Body of pancreas (tissue), 4 donors: ENCODE results near the gene COBL. TPM values are rescaled to one million over a fixed set of nuclear protein-coding genes. Genes with fewer than 3 reads are reported as not detected.

ENCODE experiments used
- ATAC-seq: fragments of 150-250 bp; one replicate; pipeline ENCODE4 v1.9.1; 2016
- DNase-seq, 4 donors: peaks; one replicate each; pipeline ENCODE4 v3.0.0-alpha.2; 2019
- H3K27ac ChIP-seq, 4 donors: fragments of 200-600 bp; sonication (generic); 1 replicate in 3 of 4; 2 replicates in 1 of 4; pipeline versions ENCODE4 v1.5.1 to v1.6.1; 2016 to 2019; ENCODE audit warnings: mild to moderate bottlenecking in 1 of 4, mixed read lengths in 1 of 4, moderate library complexity in 1 of 4
- H3K27me3 ChIP-seq, 2 donors: fragments of 200-600 bp; sonication (generic); one replicate each; pipeline ENCODE4 v1.6.0; 2016; ENCODE audit warnings: mild to moderate bottlenecking in 1 of 2
- H3K36me3 ChIP-seq, 2 donors: fragments of 200-600 bp; sonication (generic); replicated peaks in 1 of 2; 2 replicates each; pipeline ENCODE4 v1.5.1; 2016; ENCODE audit warnings: low read depth in 2 of 2; ENCODE audit not compliant: insufficient read depth in 1 of 2
- H3K4me1 ChIP-seq: fragments of 200-600 bp; sonication (generic); one replicate; pipeline ENCODE4 v1.6.0; 2016
- H3K4me3 ChIP-seq, 2 donors: fragments of 200-600 bp; sonication (generic); 1 replicate in 1 of 2; 2 replicates in 1 of 2; pipeline ENCODE4 v1.5.1; 2016 to 2019
- H3K9me3 ChIP-seq, 3 donors: fragments of 200-600 bp; sonication (generic); 1 replicate in 2 of 3; 2 replicates in 1 of 3; pipeline ENCODE4 v1.5.1; 2016
- CTCF ChIP-seq, 7 experiments: fragments of 450-650 bp in 4 of 7; fragments of 200-600 bp in 3 of 7; sonication (generic) in 3 of 7; IDR thresholded peaks; one replicate each; pipeline ENCODE4 v1.5.1; 2016 to 2019; ENCODE audit warnings: antibody characterized with exemption in 7 of 7
- POLR2A ChIP-seq, 3 donors: fragments of 450-650 bp; IDR thresholded peaks; one replicate each; pipeline ENCODE4 v1.6.1; 2016; ENCODE audit warnings: antibody characterized with exemption in 3 of 3, mild to moderate bottlenecking in 2 of 3
- WGBS, 2 donors: methylation state at CpG; one replicate each; pipeline ENCODE4 v1.1.5; 2017; 5-methylcytosine and 5-hydroxymethylcytosine counted together
- intact Hi-C: fragments of 100-400 bp; cut with DNase I; formaldehyde crosslinking; loops from one replicate; pipeline ENCODE4 v1.15.1; 2023
- total RNA-seq, 2 donors: library from RNA; depleted of rRNA; stranded (reverse); fragments of >200 nt; gene quantifications; one replicate each; pipeline ENCODE4 v1.1.0, GENCODE V29; 2016

The COBL gene
- total RNA-seq, 2 donors from 2014 or later, result 22.3 to 25.4 TPM

GRCh38 chr7:51104278-51104677 is 212.3 kb downstream of the COBL start:
- Histone ChIP-seq H3K9me3 (no peaks in the 10 kb centered on the region), H3K4me1 (peaks cover 19% of the 10 kb centered on the region), H3K27me3 (no peaks in the 10 kb centered on the region), H3K4me3 (no peak overlapping the region), H3K27ac (peak overlapping the region in 1 of 4 donors; percentile 6), H3K36me3 (no peaks in the 10 kb centered on the region)
- intact Hi-C loops, result no loop called here
- TF ChIP-seq POLR2A (IDR thresholded peaks at IDR 0.05) (no peak), CTCF (IDR thresholded peaks at IDR 0.05) (no peak)
- DNase-seq, result no peak
- ATAC-seq, result no peak
- 52 to 58% methylated on average over 3 of the region's 3 CpGs for WGBS, 2 donors

- ATAC-seq, result no peak
- TF ChIP-seq POLR2A (IDR thresholded peaks at IDR 0.05) (no peak), CTCF (IDR thresholded peaks at IDR 0.05) (no peak)
- no peaks in the 10 kb centered on the region for H3K9me3 ChIP-seq
- H3K27me3 ChIP-seq, result no peaks in the 10 kb centered on the region
- DNase-seq, result no peak
- H3K4me1 ChIP-seq, result peaks cover 19% of the 10 kb centered on the region
- 30 to 50% methylated on average over 5 of the region's 5 CpGs for WGBS, 2 donors
- peak overlapping the region in 1 of 4 donors; percentile 6 for H3K27ac ChIP-seq
- no peak overlapping the region for H3K4me3 ChIP-seq
- intact Hi-C loops, result no loop called here
- no peaks in the 10 kb centered on the region for H3K36me3 ChIP-seq
Observed at GRCh38 chr7:51103718-51104117, 212.9 kb downstream of the COBL start.

- TF ChIP-seq CTCF (IDR thresholded peaks at IDR 0.05), result no peak
- TF ChIP-seq POLR2A (IDR thresholded peaks at IDR 0.05), result no peak
- Histone ChIP-seq H3K27ac (no peak overlapping the region), H3K27me3 (no peaks in the 10 kb centered on the region), H3K36me3 (no peaks in the 10 kb centered on the region), H3K4me1 (peaks cover 19% of the 10 kb centered on the region), H3K4me3 (no peak overlapping the region), H3K9me3 (no peaks in the 10 kb centered on the region)
- ATAC-seq, result no peak
- WGBS, 2 donors, result 92 to 97% methylated on average over 2 of the region's 2 CpGs
- intact Hi-C loops, result no loop called here
- no peak for DNase-seq
Observed at GRCh38 chr7:51102828-51103227, 213.8 kb downstream of the COBL start.

GRCh38 chr7:51101111-51101757 is 215.4 kb downstream of the COBL start:
- DNase-seq (no peak), ATAC-seq (no peak)
- H3K9me3 ChIP-seq, result no peaks in the 10 kb centered on the region
- H3K27ac ChIP-seq, result no peak overlapping the region
- no peaks in the 10 kb centered on the region for H3K36me3 ChIP-seq
- intact Hi-C loops, result no loop called here
- TF ChIP-seq CTCF (IDR thresholded peaks at IDR 0.05), result no peak
- TF ChIP-seq POLR2A (IDR thresholded peaks at IDR 0.05), result no peak
- no peaks in the 10 kb centered on the region for H3K27me3 ChIP-seq
- no peak overlapping the region for H3K4me3 ChIP-seq
- peaks cover 19% of the 10 kb centered on the region for H3K4me1 ChIP-seq
- WGBS, 2 donors, result 86 to 89% methylated on average over 1 of the region's 1 CpG

GRCh38 chr7:51090411-51090810 is 226.2 kb downstream of the COBL start:
- H3K4me3 ChIP-seq, result no peak overlapping the region
- H3K27ac ChIP-seq, result no peak overlapping the region
- intact Hi-C loops, result no loop called here
- TF ChIP-seq POLR2A (IDR thresholded peaks at IDR 0.05) (no peak), CTCF (IDR thresholded peaks at IDR 0.05) (no peak)
- 66 to 86% methylated on average over 2 of the region's 2 CpGs for WGBS, 2 donors
- H3K4me1 ChIP-seq, result no peaks in the 10 kb centered on the region
- no peaks in the 10 kb centered on the region for H3K27me3 ChIP-seq
- H3K9me3 ChIP-seq, result no peaks in the 10 kb centered on the region
- H3K36me3 ChIP-seq, result no peaks in the 10 kb centered on the region
- ATAC-seq (no peak), DNase-seq (no peak)
